Erythroblast (primary cell): ENCODE results near the gene CUBN.
"Not testable (repeated sequence)": the region's sequence is repeated elsewhere in the genome, so short reads cannot be mapped to it uniquely, and the experiment has no call there.

Experiments
- DNase-seq, 2 experiments: peaks; one replicate each; lab custom pipeline; 2025; lab: John Stamatoyannopoulos, UW
- GATA1 ChIP-seq: IDR thresholded peaks from 2 replicates; pipeline ENCODE4 v1.6.1; 2011; ENCODE audit warnings: low read depth, mild to moderate bottlenecking, control low read depth, low read length, moderate library complexity
- POLR2A ChIP-seq: IDR thresholded peaks from 2 replicates; pipeline ENCODE4 v1.6.1; 2011; ENCODE audit warnings: mild to moderate bottlenecking, low read length

The CUBN gene

DNA sequence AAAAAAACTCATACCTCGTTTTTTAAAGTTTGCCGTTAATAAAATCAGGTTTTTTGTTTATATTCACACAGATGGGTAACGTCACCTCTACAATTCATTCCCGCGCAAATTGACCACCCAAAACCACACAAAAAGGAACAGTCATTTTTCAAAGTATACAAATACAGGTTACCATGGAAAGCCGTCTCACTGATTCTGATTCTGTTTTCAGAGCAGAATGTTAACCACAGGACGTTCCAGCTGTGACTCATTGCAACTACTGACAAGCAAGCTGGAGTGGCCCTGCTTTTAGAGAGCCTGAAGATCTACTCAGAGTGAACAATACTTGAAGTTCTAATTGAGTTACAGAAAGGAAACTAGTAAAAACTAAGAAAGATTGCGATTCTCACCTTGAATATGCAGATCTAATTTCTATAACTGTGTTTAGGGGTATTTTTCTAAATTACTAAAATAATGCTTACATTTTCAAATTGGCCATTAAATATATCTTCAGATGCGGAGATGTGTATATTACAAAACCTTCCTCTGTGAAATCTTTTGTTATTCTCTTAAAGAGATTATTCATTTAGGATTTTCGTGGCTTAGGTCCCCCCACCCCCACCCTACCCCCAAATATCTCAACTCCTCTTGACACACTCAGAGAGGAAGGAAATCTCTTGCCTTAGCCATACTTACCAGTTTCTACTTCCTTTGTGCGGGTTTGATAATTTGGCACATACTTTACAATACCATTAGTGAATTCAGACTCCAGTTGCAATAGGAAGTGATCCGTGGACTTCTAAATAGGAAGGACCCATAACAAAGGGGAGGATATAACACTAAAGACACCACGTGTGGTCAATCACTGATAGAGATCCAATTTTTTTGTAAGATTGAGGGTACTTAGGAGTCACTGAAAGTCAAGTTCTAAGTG, 106.0 kb downstream of the CUBN start:
- TF ChIP-seq GATA1 (no peak), POLR2A (no peak)
- peak; percentile 3 to 8 for DNase-seq

DNA sequence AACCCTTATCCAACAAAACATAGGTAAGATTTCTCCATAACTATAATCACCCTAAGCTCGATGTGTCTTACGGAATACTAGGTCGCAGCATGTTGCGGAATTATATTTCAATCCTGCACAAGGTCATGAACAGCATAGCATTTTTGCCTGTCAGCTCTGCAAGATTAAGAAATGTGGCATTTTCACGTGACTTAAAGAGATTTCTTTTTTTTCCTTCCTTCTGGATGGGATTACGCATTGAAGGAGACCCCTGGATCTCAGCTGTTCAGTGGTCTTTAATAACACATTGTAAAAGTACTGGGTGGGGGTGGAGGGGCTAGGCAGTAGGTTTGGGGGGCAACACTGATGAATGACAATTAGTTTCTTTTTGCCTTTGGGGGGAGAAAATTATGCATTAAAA, 106.7 kb downstream of the CUBN start:
- TF ChIP-seq GATA1: no peak
- no peak for TF ChIP-seq POLR2A
- DNase-seq: no peak

- DNase-seq: no peak
- TF ChIP-seq POLR2A: no peak
- no peak for TF ChIP-seq GATA1
Measured at GRCh38 chr10:17022466-17022825, 107.2 kb downstream of the CUBN start.

DNA sequence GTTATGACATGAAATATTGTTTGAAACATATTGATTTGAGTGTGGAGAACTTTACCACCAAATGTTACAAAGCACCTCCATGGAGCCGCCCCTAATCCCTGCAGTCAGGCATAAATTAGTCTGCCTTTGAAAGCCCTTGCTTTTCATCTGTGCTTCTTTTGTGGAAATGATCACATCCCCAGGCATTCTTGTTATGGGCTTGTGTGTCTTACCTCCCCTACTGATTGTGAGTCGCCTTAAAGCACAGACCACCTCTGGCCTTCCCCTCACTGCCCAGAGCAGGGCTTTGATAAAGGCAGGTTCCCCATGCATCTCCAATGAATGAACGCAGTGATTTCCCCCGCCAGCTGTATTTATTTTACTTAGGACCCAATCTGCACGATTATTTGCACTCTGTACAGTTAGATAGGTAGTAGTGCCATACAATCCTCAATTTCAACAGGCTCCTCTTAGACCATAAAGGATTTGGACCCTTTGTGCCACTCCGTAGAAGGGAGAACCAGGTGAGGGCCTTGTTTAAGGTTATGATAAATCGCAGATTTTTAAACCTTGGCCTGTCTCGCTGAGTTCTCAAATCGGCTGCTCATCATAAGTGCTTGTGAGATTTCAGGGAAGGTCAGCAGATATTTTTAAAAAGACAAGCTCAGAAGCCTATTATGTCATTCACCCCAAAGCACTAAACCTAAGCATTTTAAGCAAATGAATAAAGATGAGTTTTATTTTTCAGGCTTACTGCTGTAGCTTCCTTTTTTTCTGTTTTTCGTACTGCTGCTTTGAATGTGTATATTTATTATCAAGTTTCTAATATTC, 107.8 kb downstream of the CUBN start:
- TF ChIP-seq POLR2A (no peak), GATA1 (no peak)
- DNase-seq: no peak

DNA sequence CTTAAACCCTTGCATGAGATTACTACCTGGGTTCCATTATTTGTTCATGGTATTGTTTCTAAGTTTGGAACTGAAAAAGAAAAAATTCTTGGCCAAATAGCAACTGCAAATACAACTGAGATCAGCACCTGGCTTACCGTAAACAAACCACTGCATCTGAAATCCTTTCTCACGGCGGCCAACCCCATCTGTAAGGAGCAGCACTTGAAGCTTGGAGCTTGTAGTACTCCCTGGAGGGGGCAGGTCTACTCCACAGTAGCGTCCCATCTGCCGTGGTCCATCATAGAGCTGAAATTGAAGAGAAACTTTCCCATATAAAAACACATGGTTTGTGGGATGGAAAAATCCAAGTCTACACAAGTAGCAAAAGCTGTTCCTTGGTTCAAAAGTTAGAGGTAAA, 109.9 kb downstream of the CUBN start:
- DNase-seq: no peak
- TF ChIP-seq POLR2A (no peak), GATA1 (no peak)

DNA sequence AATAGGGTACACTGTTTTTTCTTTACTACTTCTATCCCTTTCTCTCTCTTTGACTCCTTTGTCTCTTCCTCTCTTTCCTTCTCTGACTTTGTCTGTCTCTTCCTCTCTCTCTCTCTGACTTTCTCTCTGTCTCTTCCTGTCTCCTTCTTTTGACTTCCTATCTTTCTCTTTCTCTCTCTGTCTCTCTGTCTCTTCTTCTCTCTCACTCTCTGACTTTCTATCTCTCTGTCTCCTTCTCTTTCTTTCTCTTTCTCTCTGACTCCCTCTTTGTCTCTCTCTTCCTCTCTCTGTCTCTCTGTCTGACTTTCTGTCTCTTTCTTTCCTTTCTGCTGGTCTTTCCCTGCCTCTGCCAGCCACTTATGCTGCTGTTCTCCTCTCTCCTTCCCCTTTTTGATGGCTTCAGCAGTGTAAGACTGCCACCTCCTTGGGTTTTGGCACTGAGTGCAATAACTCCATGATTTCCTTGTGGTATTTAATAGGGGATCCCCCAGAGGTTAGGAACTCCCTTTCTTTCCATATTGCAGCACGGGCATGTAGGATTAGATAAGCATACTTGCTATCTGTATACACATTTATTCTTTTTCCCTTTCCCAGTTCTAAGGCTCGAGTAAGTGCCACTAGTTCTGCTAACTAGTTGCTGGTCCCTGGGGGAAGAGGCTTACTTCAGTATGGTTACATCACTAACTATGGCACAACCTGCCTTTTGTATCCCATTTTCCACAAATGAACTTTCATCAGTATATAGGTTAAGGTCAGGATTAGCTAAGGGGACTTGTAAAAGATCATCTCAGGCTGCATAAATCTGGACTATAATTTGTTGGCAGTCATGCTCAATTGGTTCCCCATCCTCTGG, 116.3 kb downstream of the CUBN start:
- not testable (repeated sequence) for DNase-seq

DNA sequence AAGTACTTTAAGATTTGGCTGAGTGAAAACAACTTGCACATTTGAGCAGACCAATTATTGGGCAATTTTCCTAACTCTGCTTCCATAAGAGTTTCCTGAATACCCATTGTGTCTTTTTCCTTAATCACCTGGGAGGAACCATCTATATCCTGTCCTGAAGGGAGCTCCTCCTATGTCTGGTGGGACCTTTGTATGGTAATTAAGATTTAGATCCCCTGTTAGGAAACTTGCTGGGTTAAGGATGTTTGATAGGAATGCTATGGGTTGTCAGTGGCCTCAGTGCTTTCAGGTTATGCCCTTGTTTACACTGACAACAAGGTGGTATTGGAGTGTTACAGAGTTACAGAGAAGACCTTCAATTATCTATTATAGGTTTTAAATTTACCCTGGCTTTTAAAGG, 116.9 kb downstream of the CUBN start:
- not testable (repeated sequence) for DNase-seq

DNA sequence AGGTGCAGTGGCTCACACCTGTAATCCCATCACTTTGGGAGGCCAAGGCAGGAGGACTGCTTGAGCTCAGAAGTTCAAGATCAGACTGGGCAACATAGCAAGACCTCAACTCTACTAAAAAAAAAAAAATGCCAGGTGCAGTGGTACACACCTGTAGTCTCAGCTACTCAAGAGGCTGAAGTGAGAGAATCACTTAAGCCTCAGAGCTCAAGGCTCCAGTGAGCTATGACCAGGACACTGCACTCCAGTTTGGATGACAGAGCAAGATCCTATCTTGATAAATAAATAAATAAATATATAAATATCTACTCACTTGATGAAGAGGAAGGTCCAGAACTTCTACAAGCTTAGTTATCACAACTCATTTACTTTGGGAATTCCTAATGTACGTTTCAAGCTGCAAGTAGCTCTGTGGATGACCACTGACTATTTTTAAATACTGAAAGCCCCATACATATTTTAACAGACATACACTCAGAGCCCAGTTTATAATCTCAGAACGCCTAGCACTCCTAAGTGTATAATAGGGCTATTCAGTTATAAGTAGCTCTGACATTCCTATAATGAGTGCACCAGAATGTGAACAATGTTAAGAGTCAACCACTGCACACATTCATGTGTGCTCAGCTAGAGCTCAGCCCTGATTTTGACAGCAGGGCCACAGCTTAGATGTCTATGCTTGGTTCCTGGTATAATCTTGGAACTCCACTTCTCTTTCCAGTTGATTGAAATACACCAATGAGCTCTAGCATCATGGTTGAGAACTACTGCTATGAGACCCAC, 119.1 kb downstream of the CUBN start:
- no peak for DNase-seq
- TF ChIP-seq GATA1 (no peak), POLR2A (no peak)

- DNase-seq: no peak
- TF ChIP-seq POLR2A (no peak), GATA1 (no peak)
Measured at GRCh38 chr10:17009212-17009700, 120.4 kb downstream of the CUBN start.

DNA sequence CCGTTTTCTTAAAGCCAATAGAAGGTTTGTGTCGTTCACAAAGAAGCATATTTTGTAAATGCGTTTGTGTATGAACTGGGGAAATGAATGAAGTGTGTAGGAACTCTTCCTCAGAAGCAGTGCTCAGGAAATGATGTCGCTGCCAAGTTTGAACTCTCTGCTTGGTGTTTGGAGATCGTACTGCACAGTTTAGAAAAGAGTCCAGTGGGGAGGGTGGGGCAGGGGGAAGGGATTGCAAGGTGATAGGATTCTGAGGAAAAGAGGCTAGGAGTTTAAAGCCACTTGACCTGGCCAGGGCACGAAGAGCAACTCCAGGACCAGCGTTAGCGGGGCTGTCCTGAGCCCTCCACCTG, 122.2 kb downstream of the CUBN start:
- TF ChIP-seq POLR2A (no peak), GATA1 (no peak)

DNA sequence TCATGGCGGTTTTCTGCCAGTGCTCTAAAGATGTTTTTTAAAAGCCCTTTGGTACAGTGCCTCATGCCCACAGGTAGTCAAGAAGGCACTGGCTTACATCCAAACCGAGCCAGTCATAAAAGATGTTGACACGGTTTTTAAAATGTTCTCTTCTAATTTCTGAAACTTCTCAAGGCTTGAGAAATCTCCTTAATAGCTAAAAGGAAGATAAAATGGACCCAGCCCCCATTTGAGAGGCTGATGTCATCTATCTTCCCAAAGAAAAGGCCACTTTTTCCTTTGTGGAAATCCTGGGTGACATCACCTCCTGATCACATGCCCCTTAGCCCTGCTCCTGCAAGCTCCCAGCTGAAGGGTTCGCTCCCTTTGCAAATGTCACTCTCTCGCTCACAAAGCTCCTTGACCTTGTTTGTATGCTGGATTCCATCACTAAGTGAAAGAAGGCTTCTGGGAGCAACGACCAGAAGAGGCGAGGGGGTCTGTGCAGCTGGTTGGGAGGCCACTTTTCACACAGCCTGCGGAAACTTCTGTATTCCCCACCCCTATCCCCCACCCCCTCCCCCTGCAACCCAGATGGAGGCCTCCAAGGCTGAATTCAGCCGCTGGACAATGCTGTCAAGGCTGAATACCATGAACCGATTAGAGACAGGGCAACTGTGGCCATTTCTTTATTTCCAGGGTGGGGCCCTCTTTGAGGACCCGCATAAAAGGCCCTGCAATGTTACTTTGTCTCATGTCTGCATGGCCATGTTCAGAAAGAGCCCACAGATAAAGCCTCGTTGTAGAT, 122.8 kb downstream of the CUBN start:
- no peak for DNase-seq
- no peak for TF ChIP-seq GATA1
- no peak for TF ChIP-seq POLR2A

More for the DNA sequence above, 122.2 kb downstream of the CUBN start:
- DNase-seq: no peak
